Measurements from ENCODE around the gene TAF13.

Gene TAF13

DNA sequence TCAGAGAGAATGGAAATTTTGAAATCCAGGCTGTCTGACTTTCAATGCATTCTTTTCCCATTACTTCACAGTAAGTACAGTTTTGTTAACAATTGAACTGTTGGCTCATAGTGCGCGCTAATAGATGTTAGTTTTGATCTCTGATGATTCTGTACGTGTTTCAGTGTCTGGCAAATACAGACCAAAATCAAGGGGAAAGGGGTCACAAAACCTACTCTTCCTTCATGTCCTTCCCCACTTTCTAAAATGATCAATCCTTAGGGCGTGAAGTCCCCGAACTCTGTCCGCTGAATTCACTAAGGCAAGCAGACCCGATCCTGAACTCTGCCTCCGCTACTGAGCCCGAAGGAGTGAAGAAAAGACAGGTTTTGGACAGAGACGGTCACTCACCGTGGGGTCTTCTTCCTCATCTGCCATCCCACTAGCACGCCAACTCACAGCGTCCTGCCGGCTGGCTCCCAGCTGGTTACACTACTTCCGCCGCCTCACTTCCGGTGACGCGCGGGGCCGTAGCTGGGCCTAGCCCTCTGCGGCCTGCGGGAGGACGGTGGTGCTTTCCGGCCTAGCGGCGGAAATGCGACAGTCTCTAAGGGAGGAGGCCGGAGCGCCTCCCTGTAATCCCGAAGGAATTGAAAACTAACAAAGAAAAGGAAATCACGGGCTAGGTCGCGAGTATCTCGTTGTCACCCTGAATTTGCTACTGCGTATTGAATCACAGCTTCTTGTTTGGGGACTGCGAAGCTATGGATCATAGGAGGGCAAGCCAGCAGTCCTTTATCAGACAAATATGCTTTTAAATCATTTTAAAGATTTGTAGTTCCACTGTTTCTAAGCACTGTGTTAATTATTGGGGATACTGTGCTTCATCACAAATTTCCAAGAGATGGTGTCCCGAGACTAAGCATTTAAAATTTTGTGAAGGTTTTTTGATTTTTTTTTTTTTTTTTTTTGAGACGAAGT lies at the start of gene TAF13 (continued):
- TF ChIP-seq ZNF701 (tag by site-specific recombination; IDR thresholded peaks at IDR 0.05) (no peak), ZBTB17 (tag by site-specific recombination; IDR thresholded peaks at IDR 0.05) (peak; percentile 81), SP2 (tag by site-specific recombination; IDR thresholded peaks at IDR 0.05) (peak; percentile 94), ZIC2 (tag by site-specific recombination; IDR thresholded peaks at IDR 0.05) (0 out of 2 replicates have a peak, but pooled peaks have one; percentile 41), ELK4 (IDR thresholded peaks at IDR 0.05; ENCODE audit: borderline replicate concordance, low read depth, low read length) (peak; percentile 61; the same call in 1 of the 2 replicates), CTCF (tag by site-specific recombination; IDR thresholded peaks at IDR 0.05) (peak; percentile 74), ZNF335 (tag by site-specific recombination; conservative IDR thresholded peaks at IDR 0.05) (peak; percentile 74), ZNF660 (tag by site-specific recombination; IDR thresholded peaks at IDR 0.05) (peak; percentile 69; the same call in 1 of the 2 replicates), SCRT2 (tag by site-specific recombination; IDR thresholded peaks at IDR 0.05) (0 out of 2 replicates have a peak, but pooled peaks have one; percentile 8)
- TF ChIP-seq, protein P1, sequence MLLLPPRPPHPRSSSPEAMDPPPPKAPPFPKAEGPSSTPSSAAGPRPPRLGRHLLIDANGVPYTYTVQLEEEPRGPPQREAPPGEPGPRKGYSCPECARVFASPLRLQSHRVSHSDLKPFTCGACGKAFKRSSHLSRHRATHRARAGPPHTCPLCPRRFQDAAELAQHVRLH (tag by site-specific recombination; IDR thresholded peaks at IDR 0.05): no peak

DNA sequence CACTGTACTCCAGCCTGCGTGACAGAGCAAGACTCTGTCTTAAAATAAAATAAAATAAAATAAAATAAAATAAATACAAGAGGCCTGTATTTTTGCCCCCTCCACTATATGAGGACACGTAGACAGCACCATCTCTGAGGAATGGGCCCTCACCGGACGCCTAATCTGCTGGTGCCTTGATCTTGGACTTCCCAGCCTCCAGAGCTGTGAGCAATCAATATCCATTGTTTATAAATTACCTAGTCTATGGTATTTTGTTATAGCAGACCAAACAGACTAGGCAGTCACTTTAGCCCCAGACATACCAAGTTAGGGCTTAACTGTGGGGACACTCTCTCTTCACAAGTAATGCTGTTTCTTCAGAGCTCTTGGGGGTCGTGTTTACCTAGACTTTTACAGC lies 44.6 kb upstream of the TAF13 start:
- Histone ChIP-seq H3K36me3 (ENCODE audit: control insufficient read depth in 2 of 2, insufficient read depth in 1 of 2, low read length in 2 of 2) (no peaks in the 10 kb centered on the region), H3K9me3 (ENCODE audit: control insufficient read depth, insufficient read depth, low read depth, low read length) (no peaks in the 10 kb centered on the region), H3K27ac (ENCODE audit: extremely low read depth, low read depth, low read length) (no peak overlapping the region), H3K4me1 (ENCODE audit: control insufficient read depth, insufficient read depth, low read length) (no peaks in the 10 kb centered on the region), H3K4me3 (ENCODE audit: low read depth, low read length) (no peak overlapping the region)
- POLR2A ChIA-PET: interaction anchor here (1.9 kb wide), 1 partner anchor 20 kb away, joined by 7 read pairs; no protein-coding TSS in a partner anchor
- CTCF ChIA-PET: interaction anchor here (0.8 to 2.3 kb wide), 2 partner anchors 8 to 292 kb away, joined by 4 to 14 read pairs; a partner anchor contains a TSS
- TF ChIP-seq ZBTB49 (tag by site-specific recombination; IDR thresholded peaks at IDR 0.05; ENCODE audit: low read depth) (no peak), ZNF350 (tag by site-specific recombination; IDR thresholded peaks at IDR 0.05) (no peak), ZNF426 (tag by site-specific recombination; IDR thresholded peaks at IDR 0.05) (no peak), SP7 (tag by site-specific recombination; IDR thresholded peaks at IDR 0.05) (no peak), SCRT1 (tag by site-specific recombination; IDR thresholded peaks at IDR 0.05; ENCODE audit: borderline replicate concordance) (no peak)

GRCh38 chr1:109118089-109118488 lies 42.3 kb upstream of the TAF13 start:
- ChIA-PET CTCF (interaction anchor here (0.7 to 1.2 kb wide), 3 partner anchors 12 to 583 kb away, joined by 3 to 8 read pairs (median 6); partner anchors contain the start of gene SARS1), POLR2A (no interaction called here)
- no peaks in the 10 kb centered on the region for H3K9me3 ChIP-seq (ENCODE audit: control insufficient read depth, insufficient read depth, low read depth, low read length)
- H3K4me3 ChIP-seq (ENCODE audit: low read depth, low read length): no peak overlapping the region
- H3K27ac ChIP-seq (ENCODE audit: extremely low read depth, low read depth, low read length): no peak overlapping the region
- H3K4me1 ChIP-seq (ENCODE audit: control insufficient read depth, insufficient read depth, low read length): no peaks in the 10 kb centered on the region
- TF ChIP-seq OVOL3 (tag by site-specific recombination; IDR thresholded peaks at IDR 0.05): no peak
- TF ChIP-seq ZXDB (tag by site-specific recombination; IDR thresholded peaks at IDR 0.05): no peak
- TF ChIP-seq, protein P2, sequence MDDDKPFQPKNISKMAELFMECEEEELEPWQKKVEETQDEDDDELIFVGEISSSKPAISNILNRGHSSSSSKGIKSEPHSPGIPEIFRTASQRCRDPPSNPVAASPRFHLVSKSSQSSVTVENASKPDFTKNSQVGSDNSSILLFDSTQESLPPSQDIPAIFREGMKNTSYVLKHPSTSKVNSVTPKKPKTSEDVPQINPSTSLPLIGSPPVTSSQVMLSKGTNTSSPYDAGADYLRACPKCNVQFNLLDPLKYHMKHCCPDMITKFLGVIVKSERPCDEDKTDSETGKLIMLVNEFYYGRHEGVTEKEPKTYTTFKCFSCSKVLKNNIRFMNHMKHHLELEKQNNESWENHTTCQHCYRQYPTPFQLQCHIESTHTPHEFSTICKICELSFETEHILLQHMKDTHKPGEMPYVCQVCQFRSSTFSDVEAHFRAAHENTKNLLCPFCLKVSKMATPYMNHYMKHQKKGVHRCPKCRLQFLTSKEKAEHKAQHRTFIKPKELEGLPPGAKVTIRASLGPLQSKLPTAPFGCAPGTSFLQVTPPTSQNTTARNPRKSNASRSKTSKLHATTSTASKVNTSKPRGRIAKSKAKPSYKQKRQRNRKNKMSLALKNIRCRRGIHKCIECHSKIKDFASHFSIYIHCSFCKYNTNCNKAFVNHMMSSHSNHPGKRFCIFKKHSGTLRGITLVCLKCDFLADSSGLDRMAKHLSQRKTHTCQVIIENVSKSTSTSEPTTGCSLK (tag by site-specific recombination; IDR thresholded peaks at IDR 0.05): no peak
- no peak for TF ChIP-seq ZSCAN30 (tag by site-specific recombination; IDR thresholded peaks at IDR 0.05)
- no peaks in the 10 kb centered on the region for H3K36me3 ChIP-seq (ENCODE audit: control insufficient read depth in 2 of 2, insufficient read depth in 1 of 2, low read length in 2 of 2)
